Keratinocyte (primary cell): Measurements from ENCODE around the gene ARID5B. TPM values are rescaled to one million over a fixed set of nuclear protein-coding genes. Genes with fewer than 3 reads are reported as not detected.

Source experiments
- DNase-seq: peaks from one replicate; pipeline ENCODE4 v3.0.0-alpha.2; 2011; ENCODE audit warnings: low read depth, missing footprints, low spot score
- FAIRE-seq: peaks from 2 replicates; lab custom pipeline; 2011; peaks lifted over from hg19 to GRCh38; lab: Jason Lieb, UNC
- H2AFZ ChIP-seq: 2 replicates; pipeline ENCODE4 v1.6.0; 2012; ENCODE audit warnings: low read length, control low read depth, inconsistent platforms; ENCODE audit not compliant: control insufficient read depth
- H3K27ac ChIP-seq: 2 replicates; pipeline ENCODE4 v1.5.1; 2011; ENCODE audit warnings: low read length; ENCODE audit not compliant: control insufficient read depth, insufficient read depth
- H3K27me3 ChIP-seq: 3 replicates; pipeline ENCODE4 v1.6.0; 2011; ENCODE audit warnings: low read length; ENCODE audit not compliant: control insufficient read depth, insufficient read depth; ENCODE audit errors: extremely low read depth
- H3K36me3 ChIP-seq, 2 experiments: 2 replicates in 1 of 2; 3 replicates in 1 of 2; pipeline ENCODE4 v1.5.1; 2011; ENCODE audit warnings: low read length in 2 of 2, mild to moderate bottlenecking in 1 of 2; ENCODE audit not compliant: control insufficient read depth in 2 of 2, insufficient read depth in 2 of 2; ENCODE audit errors: extremely low read depth in 1 of 2
- H3K4me1 ChIP-seq: 3 replicates; pipeline ENCODE4 v1.5.1; 2011; ENCODE audit warnings: low read length; ENCODE audit not compliant: control insufficient read depth, insufficient read depth; ENCODE audit errors: extremely low read depth
- H3K4me2 ChIP-seq: 3 replicates; pipeline ENCODE4 v1.6.0; 2011; ENCODE audit warnings: low read depth, low read length; ENCODE audit not compliant: control insufficient read depth, insufficient read depth; ENCODE audit errors: extremely low read depth
- H3K4me3 ChIP-seq, 3 experiments: fragments of 200-600 bp in 1 of 3; sonication (generic) in 1 of 3; 2 replicates in 2 of 3; 3 replicates in 1 of 3; pipeline ENCODE4 v1.5.1; 2011 to 2016; ENCODE audit warnings: low read length in 3 of 3, mild to moderate bottlenecking in 3 of 3, control low read depth in 2 of 3, inconsistent platforms in 1 of 3, low read depth in 1 of 3, mixed read lengths in 1 of 3, mixed run types in 1 of 3, moderate library complexity in 1 of 3; ENCODE audit not compliant: control insufficient read depth in 2 of 3, insufficient read depth in 2 of 3; ENCODE audit errors: extremely low read depth in 1 of 3
- H3K79me2 ChIP-seq: 2 replicates; pipeline ENCODE4 v1.6.0; 2012; ENCODE audit warnings: low read length; ENCODE audit not compliant: control insufficient read depth, insufficient read depth
- H3K9ac ChIP-seq: 3 replicates; pipeline ENCODE4 v1.6.0; 2011; ENCODE audit warnings: low read length; ENCODE audit not compliant: control insufficient read depth, insufficient read depth; ENCODE audit errors: extremely low read depth
- H3K9me1 ChIP-seq: 3 replicates; pipeline ENCODE4 v1.6.0; 2011; ENCODE audit warnings: low read length; ENCODE audit not compliant: control insufficient read depth, insufficient read depth; ENCODE audit errors: extremely low read depth
- H3K9me3 ChIP-seq: 2 replicates; pipeline ENCODE4 v1.5.1; 2012; ENCODE audit warnings: low read depth, low read length; ENCODE audit not compliant: control insufficient read depth
- H4K20me1 ChIP-seq: 3 replicates; pipeline ENCODE4 v1.6.0; 2011; ENCODE audit warnings: low read length; ENCODE audit not compliant: control insufficient read depth, insufficient read depth; ENCODE audit errors: extremely low read depth
- CTCF ChIP-seq, 3 experiments: IDR thresholded peaks in 1 of 3; conservative IDR thresholded peaks in 1 of 3; optimal IDR thresholded peaks in 1 of 3; 2 replicates in 2 of 3; 3 replicates in 1 of 3; pipeline versions ENCODE3 to v1.5.1; 2011; ENCODE audit warnings: low read length in 3 of 3, mild to moderate bottlenecking in 3 of 3, moderate library complexity in 2 of 3, control low read depth in 1 of 3, inconsistent platforms in 1 of 3; ENCODE audit not compliant: insufficient read depth in 2 of 3; ENCODE audit errors: extremely low read depth in 1 of 3
- EZH2 ChIP-seq: IDR thresholded peaks from one replicate; pipeline ENCODE4 v1.6.1; 2012; ENCODE audit warnings: inconsistent platforms, mild to moderate bottlenecking, low read length, moderate library complexity
- dilution Hi-C: fragments of 300-500 bp; cut with MboI; formaldehyde crosslinking; loops from one replicate; pipeline ENCODE4 v1.7.0; 2020; ENCODE audit warnings: low sequenced_read_pairs; ENCODE audit not compliant: extremely low pct_ligation_motif_present
- polyA plus RNA-seq, 5 experiments: library from polyadenylated mRNA; depleted of rRNA in 3 of 5; stranded (reverse) in 3 of 5; stranded (forward) in 1 of 5; unstranded in 1 of 5; fragments of >200 nt; gene quantifications; 1 replicate in 1 of 5; 2 replicates in 3 of 5; 3 replicates in 1 of 5; pipeline versions ENCODE4 v1.2.1 to v1.2.3, GENCODE V29; 2011 to 2012; ENCODE audit warnings: missing spikeins in 2 of 5, low read depth in 1 of 5, low replicate concordance in 1 of 5

The ARID5B gene
- polyA plus RNA-seq, 1 donor (not counting 4 experiments of a cell fraction or from before 2014, with no cell fraction given) = 7.0 TPM

GRCh38 chr10:62113680-62114079 is 212.2 kb downstream of the ARID5B start:
- FAIRE-seq (no peak), DNase-seq (no peak)
- H3K9ac ChIP-seq = no peak overlapping the region
- H3K79me2 ChIP-seq = no peaks in the 10 kb centered on the region
- no peak overlapping the region for H3K4me3 ChIP-seq
- H3K27me3 ChIP-seq = no peaks in the 10 kb centered on the region
- H3K9me3 ChIP-seq = no peaks in the 10 kb centered on the region
- H3K36me3 ChIP-seq = no peaks in the 10 kb centered on the region
- no peak overlapping the region for H2AFZ ChIP-seq
- H3K4me2 ChIP-seq = no peak overlapping the region
- H4K20me1 ChIP-seq = no peaks in the 10 kb centered on the region
- dilution Hi-C loops = no loop called here
- no peak overlapping the region for H3K27ac ChIP-seq
- peaks cover 3% of the 10 kb centered on the region for H3K4me1 ChIP-seq
- no peak for TF ChIP-seq EZH2
- TF ChIP-seq CTCF (optimal IDR thresholded peaks at IDR 0.05 in 1 of 3, IDR thresholded peaks at IDR 0.05 in 1 of 3, conservative IDR thresholded peaks at IDR 0.05 in 1 of 3; ENCODE audit: extremely low read depth in 1 of 3, insufficient read depth in 2 of 3, low read length in 3 of 3) = no peak
- H3K9me1 ChIP-seq = no peaks in the 10 kb centered on the region

GRCh38 chr10:62115321-62115720 is 213.8 kb downstream of the ARID5B start:
- Histone ChIP-seq H3K27me3 (no peaks in the 10 kb centered on the region), H4K20me1 (no peaks in the 10 kb centered on the region), H3K79me2 (no peaks in the 10 kb centered on the region), H3K9ac (no peak overlapping the region), H3K36me3 (no peaks in the 10 kb centered on the region), H3K4me3 (no peak overlapping the region), H3K4me1 (peaks cover 3% of the 10 kb centered on the region), H3K9me3 (no peaks in the 10 kb centered on the region), H2AFZ (no peak overlapping the region), H3K4me2 (no peak overlapping the region), H3K27ac (no peak overlapping the region), H3K9me1 (no peaks in the 10 kb centered on the region)
- no peak for FAIRE-seq
- TF ChIP-seq EZH2 (no peak), CTCF (optimal IDR thresholded peaks at IDR 0.05 in 1 of 3, IDR thresholded peaks at IDR 0.05 in 1 of 3, conservative IDR thresholded peaks at IDR 0.05 in 1 of 3; ENCODE audit: extremely low read depth in 1 of 3, insufficient read depth in 2 of 3, low read length in 3 of 3) (no peak)
- dilution Hi-C loops = no loop called here
- DNase-seq = no peak
